Keratinocyte (primary cell): ENCODE data around the gene TXLNB. TPM values are rescaled to one million over a fixed set of nuclear protein-coding genes. Genes with fewer than 3 reads are reported as not detected.

Source experiments
- DNase-seq: peaks from one replicate; pipeline ENCODE4 v3.0.0-alpha.2; 2011; ENCODE audit warnings: low read depth, missing footprints, low spot score
- FAIRE-seq: peaks from 2 replicates; lab custom pipeline; 2011; peaks lifted over from hg19 to GRCh38; lab: Jason Lieb, UNC
- H2AFZ ChIP-seq: 2 replicates; pipeline ENCODE4 v1.6.0; 2012; ENCODE audit warnings: low read length, control low read depth, inconsistent platforms; ENCODE audit not compliant: control insufficient read depth
- H3K27ac ChIP-seq: 2 replicates; pipeline ENCODE4 v1.5.1; 2011; ENCODE audit warnings: low read length; ENCODE audit not compliant: control insufficient read depth, insufficient read depth
- H3K27me3 ChIP-seq: 3 replicates; pipeline ENCODE4 v1.6.0; 2011; ENCODE audit warnings: low read length; ENCODE audit not compliant: control insufficient read depth, insufficient read depth; ENCODE audit errors: extremely low read depth
- H3K36me3 ChIP-seq, 2 experiments: 2 replicates in 1 of 2; 3 replicates in 1 of 2; pipeline ENCODE4 v1.5.1; 2011; ENCODE audit warnings: low read length in 2 of 2, mild to moderate bottlenecking in 1 of 2; ENCODE audit not compliant: control insufficient read depth in 2 of 2, insufficient read depth in 2 of 2; ENCODE audit errors: extremely low read depth in 1 of 2
- H3K4me1 ChIP-seq: 3 replicates; pipeline ENCODE4 v1.5.1; 2011; ENCODE audit warnings: low read length; ENCODE audit not compliant: control insufficient read depth, insufficient read depth; ENCODE audit errors: extremely low read depth
- H3K4me2 ChIP-seq: 3 replicates; pipeline ENCODE4 v1.6.0; 2011; ENCODE audit warnings: low read depth, low read length; ENCODE audit not compliant: control insufficient read depth, insufficient read depth; ENCODE audit errors: extremely low read depth
- H3K4me3 ChIP-seq, 3 experiments: fragments of 200-600 bp in 1 of 3; sonication (generic) in 1 of 3; 2 replicates in 2 of 3; 3 replicates in 1 of 3; pipeline ENCODE4 v1.5.1; 2011 to 2016; ENCODE audit warnings: low read length in 3 of 3, mild to moderate bottlenecking in 3 of 3, control low read depth in 2 of 3, inconsistent platforms in 1 of 3, low read depth in 1 of 3, mixed read lengths in 1 of 3, mixed run types in 1 of 3, moderate library complexity in 1 of 3; ENCODE audit not compliant: control insufficient read depth in 2 of 3, insufficient read depth in 2 of 3; ENCODE audit errors: extremely low read depth in 1 of 3
- H3K79me2 ChIP-seq: 2 replicates; pipeline ENCODE4 v1.6.0; 2012; ENCODE audit warnings: low read length; ENCODE audit not compliant: control insufficient read depth, insufficient read depth
- H3K9ac ChIP-seq: 3 replicates; pipeline ENCODE4 v1.6.0; 2011; ENCODE audit warnings: low read length; ENCODE audit not compliant: control insufficient read depth, insufficient read depth; ENCODE audit errors: extremely low read depth
- H3K9me1 ChIP-seq: 3 replicates; pipeline ENCODE4 v1.6.0; 2011; ENCODE audit warnings: low read length; ENCODE audit not compliant: control insufficient read depth, insufficient read depth; ENCODE audit errors: extremely low read depth
- H3K9me3 ChIP-seq: 2 replicates; pipeline ENCODE4 v1.5.1; 2012; ENCODE audit warnings: low read depth, low read length; ENCODE audit not compliant: control insufficient read depth
- H4K20me1 ChIP-seq: 3 replicates; pipeline ENCODE4 v1.6.0; 2011; ENCODE audit warnings: low read length; ENCODE audit not compliant: control insufficient read depth, insufficient read depth; ENCODE audit errors: extremely low read depth
- EZH2 ChIP-seq: IDR thresholded peaks from one replicate; pipeline ENCODE4 v1.6.1; 2012; ENCODE audit warnings: inconsistent platforms, mild to moderate bottlenecking, low read length, moderate library complexity
- dilution Hi-C: fragments of 300-500 bp; cut with MboI; formaldehyde crosslinking; loops from one replicate; pipeline ENCODE4 v1.7.0; 2020; ENCODE audit warnings: low sequenced_read_pairs; ENCODE audit not compliant: extremely low pct_ligation_motif_present
- polyA plus RNA-seq, 5 experiments: library from polyadenylated mRNA; depleted of rRNA in 3 of 5; stranded (reverse) in 3 of 5; stranded (forward) in 1 of 5; unstranded in 1 of 5; fragments of >200 nt; gene quantifications; 1 replicate in 1 of 5; 2 replicates in 3 of 5; 3 replicates in 1 of 5; pipeline versions ENCODE4 v1.2.1 to v1.2.3, GENCODE V29; 2011 to 2012; ENCODE audit warnings: missing spikeins in 2 of 5, low read depth in 1 of 5, low replicate concordance in 1 of 5
- TF ChIP-seq, protein P1 (sequence below), 3 experiments: IDR thresholded peaks in 1 of 3; conservative IDR thresholded peaks in 1 of 3; optimal IDR thresholded peaks in 1 of 3; 2 replicates in 2 of 3; 3 replicates in 1 of 3; pipeline versions ENCODE3 to v1.5.1; 2011; ENCODE audit warnings: low read length in 3 of 3, mild to moderate bottlenecking in 3 of 3, moderate library complexity in 2 of 3, control low read depth in 1 of 3, inconsistent platforms in 1 of 3; ENCODE audit not compliant: insufficient read depth in 2 of 3; ENCODE audit errors: extremely low read depth in 1 of 3

The TXLNB gene
- polyA plus RNA-seq, 1 donor (not counting 4 experiments of a cell fraction or from before 2014, with no cell fraction given): 0.03 TPM

DNA sequence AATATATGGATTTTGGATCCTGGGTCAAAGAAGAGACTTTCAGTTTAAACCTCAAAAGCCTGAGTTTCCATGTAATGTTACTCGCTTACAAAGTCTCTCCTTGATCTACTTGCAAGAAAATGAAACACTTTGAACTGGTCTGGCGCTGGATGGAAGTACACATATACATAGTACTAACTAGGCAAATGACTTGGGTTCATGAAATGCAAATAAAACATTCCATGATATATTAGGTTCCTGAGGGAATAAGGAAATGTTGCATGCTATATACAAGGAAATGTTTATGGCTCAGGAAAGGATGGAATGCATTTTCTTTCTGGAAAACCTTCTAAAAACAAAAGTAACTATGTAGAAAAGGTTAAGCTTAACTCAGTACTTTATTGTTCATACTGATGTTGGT lies 11.4 kb upstream of the TXLNB start:
- H3K9me3 ChIP-seq: no peaks in the 10 kb centered on the region
- H3K36me3 ChIP-seq: no peaks in the 10 kb centered on the region
- no peaks in the 10 kb centered on the region for H3K27me3 ChIP-seq
- no peak for FAIRE-seq
- no peaks in the 10 kb centered on the region for H4K20me1 ChIP-seq
- H3K4me3 ChIP-seq: no peak overlapping the region
- dilution Hi-C loops: no loop called here
- TF ChIP-seq EZH2: no peak
- TF ChIP-seq, protein P1, sequence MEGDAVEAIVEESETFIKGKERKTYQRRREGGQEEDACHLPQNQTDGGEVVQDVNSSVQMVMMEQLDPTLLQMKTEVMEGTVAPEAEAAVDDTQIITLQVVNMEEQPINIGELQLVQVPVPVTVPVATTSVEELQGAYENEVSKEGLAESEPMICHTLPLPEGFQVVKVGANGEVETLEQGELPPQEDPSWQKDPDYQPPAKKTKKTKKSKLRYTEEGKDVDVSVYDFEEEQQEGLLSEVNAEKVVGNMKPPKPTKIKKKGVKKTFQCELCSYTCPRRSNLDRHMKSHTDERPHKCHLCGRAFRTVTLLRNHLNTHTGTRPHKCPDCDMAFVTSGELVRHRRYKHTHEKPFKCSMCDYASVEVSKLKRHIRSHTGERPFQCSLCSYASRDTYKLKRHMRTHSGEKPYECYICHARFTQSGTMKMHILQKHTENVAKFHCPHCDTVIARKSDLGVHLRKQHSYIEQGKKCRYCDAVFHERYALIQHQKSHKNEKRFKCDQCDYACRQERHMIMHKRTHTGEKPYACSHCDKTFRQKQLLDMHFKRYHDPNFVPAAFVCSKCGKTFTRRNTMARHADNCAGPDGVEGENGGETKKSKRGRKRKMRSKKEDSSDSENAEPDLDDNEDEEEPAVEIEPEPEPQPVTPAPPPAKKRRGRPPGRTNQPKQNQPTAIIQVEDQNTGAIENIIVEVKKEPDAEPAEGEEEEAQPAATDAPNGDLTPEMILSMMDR (optimal IDR thresholded peaks at IDR 0.05 in 1 of 3, IDR thresholded peaks at IDR 0.05 in 1 of 3, conservative IDR thresholded peaks at IDR 0.05 in 1 of 3; ENCODE audit: extremely low read depth in 1 of 3, insufficient read depth in 2 of 3, low read length in 3 of 3): no peak
- H3K27ac ChIP-seq: no peak overlapping the region
- no peaks in the 10 kb centered on the region for H3K4me1 ChIP-seq
- H3K79me2 ChIP-seq: no peaks in the 10 kb centered on the region
- no peak overlapping the region for H3K9ac ChIP-seq
- DNase-seq: no peak
- H3K4me2 ChIP-seq: no peak overlapping the region
- H2AFZ ChIP-seq: no peak overlapping the region
- no peaks in the 10 kb centered on the region for H3K9me1 ChIP-seq

DNA sequence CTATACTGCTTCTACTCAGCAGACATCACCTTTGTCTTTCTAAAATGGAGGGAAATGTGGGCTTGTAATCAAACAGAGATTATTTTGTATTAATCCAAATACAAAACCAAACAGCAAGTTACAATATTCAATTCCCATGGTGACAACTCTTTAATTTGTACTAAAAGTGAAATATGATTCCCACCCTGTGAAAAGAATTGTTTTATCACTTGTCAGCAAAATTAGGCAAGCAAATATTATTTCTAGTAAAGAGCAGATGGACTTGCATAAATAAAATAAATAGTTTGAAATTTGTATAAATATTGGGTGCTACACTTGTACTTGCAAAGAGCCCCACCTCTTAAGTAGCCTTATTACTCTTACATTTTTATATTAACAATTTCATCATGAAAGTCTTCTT lies 6.1 kb upstream of the TXLNB start:
- Histone ChIP-seq H4K20me1 (no peaks in the 10 kb centered on the region), H3K27ac (no peak overlapping the region), H2AFZ (no peak overlapping the region), H3K9me3 (no peaks in the 10 kb centered on the region), H3K4me3 (no peak overlapping the region), H3K27me3 (no peaks in the 10 kb centered on the region), H3K9me1 (no peaks in the 10 kb centered on the region), H3K4me2 (no peak overlapping the region), H3K36me3 (no peaks in the 10 kb centered on the region), H3K9ac (no peak overlapping the region), H3K79me2 (no peaks in the 10 kb centered on the region), H3K4me1 (peaks cover 13% of the 10 kb centered on the region)
- dilution Hi-C loops: no loop called here
- TF ChIP-seq, protein P1 (optimal IDR thresholded peaks at IDR 0.05 in 1 of 3, IDR thresholded peaks at IDR 0.05 in 1 of 3, conservative IDR thresholded peaks at IDR 0.05 in 1 of 3; ENCODE audit: extremely low read depth in 1 of 3, insufficient read depth in 2 of 3, low read length in 3 of 3): no peak
- TF ChIP-seq EZH2: no peak
- FAIRE-seq: peak; percentile 13
- DNase-seq: no peak
